Astrocyte of the spinal cord (primary cell): ENCODE results near the gene LCN2.
"Not testable (repeated sequence)": the region's sequence is repeated elsewhere in the genome, so short reads cannot be mapped to it uniquely, and the experiment has no call there.

Experiments used
- DNase-seq: peaks from one replicate; pipeline ENCODE4 v3.0.0; 2011; ENCODE audit warnings: low read depth, low spot score
- H3K4me3 ChIP-seq: 2 replicates; pipeline ENCODE4 v1.5.1; 2011; ENCODE audit warnings: low read depth, mild to moderate bottlenecking, low read length, moderate library complexity
- CTCF ChIP-seq: IDR thresholded peaks from 2 replicates; pipeline ENCODE4 v1.5.1; 2012; ENCODE audit warnings: low read depth, mild to moderate bottlenecking, low read length, inconsistent platforms
- in situ Hi-C: cut with HindIII; loops from 2 replicates; pipeline ENCODE4 v1.10.0; 2017; ENCODE audit warnings: low sequenced_read_pairs

Gene LCN2

GRCh38 chr9:128180447-128180846, 31.2 kb downstream of the LCN2 start:
- no peak overlapping the region for H3K4me3 ChIP-seq
- no peak for TF ChIP-seq CTCF
- in situ Hi-C loops, result no loop called here
- no peak for DNase-seq

- peak; percentile 51 for TF ChIP-seq CTCF
- DNase-seq, result peak; percentile 35
- H3K4me3 ChIP-seq, in situ Hi-C loops: not testable (repeated sequence)
Measured at GRCh38 chr9:128181480-128181879, 32.2 kb downstream of the LCN2 start.

- no peak overlapping the region for H3K4me3 ChIP-seq
- TF ChIP-seq CTCF, result no peak
- in situ Hi-C loops, result no loop called here
- peak; percentile 38 for DNase-seq
Measured at GRCh38 chr9:128182893-128183588, 33.8 kb downstream of the LCN2 start.

GRCh38 chr9:128185979-128186965, 37.0 kb downstream of the LCN2 start:
- no peak for TF ChIP-seq CTCF
- in situ Hi-C loops, result no loop called here
- DNase-seq, result no peak
- no peak overlapping the region for H3K4me3 ChIP-seq

- TF ChIP-seq CTCF, result no peak
- no peak for DNase-seq
- H3K4me3 ChIP-seq, result no peak overlapping the region
- in situ Hi-C loops, result no loop called here
Measured at GRCh38 chr9:128187361-128187760, 38.1 kb downstream of the LCN2 start.

- DNase-seq, result no peak
- in situ Hi-C loops, result no loop called here
- no peak overlapping the region for H3K4me3 ChIP-seq
- no peak for TF ChIP-seq CTCF
Measured at GRCh38 chr9:128188209-128188608, 39.0 kb downstream of the LCN2 start.
